ENCODE measurements around the gene ZNF444. TPM values are rescaled to one million over a fixed set of nuclear protein-coding genes. Genes with fewer than 3 reads are reported as not detected.

ZNF444 gene
- total and polyA plus RNA-seq, 2 of the 8 experiments (the other 6 are each of a cell fraction or from before 2014, with no cell fraction given): 49.5 to 54.5 TPM

DNA sequence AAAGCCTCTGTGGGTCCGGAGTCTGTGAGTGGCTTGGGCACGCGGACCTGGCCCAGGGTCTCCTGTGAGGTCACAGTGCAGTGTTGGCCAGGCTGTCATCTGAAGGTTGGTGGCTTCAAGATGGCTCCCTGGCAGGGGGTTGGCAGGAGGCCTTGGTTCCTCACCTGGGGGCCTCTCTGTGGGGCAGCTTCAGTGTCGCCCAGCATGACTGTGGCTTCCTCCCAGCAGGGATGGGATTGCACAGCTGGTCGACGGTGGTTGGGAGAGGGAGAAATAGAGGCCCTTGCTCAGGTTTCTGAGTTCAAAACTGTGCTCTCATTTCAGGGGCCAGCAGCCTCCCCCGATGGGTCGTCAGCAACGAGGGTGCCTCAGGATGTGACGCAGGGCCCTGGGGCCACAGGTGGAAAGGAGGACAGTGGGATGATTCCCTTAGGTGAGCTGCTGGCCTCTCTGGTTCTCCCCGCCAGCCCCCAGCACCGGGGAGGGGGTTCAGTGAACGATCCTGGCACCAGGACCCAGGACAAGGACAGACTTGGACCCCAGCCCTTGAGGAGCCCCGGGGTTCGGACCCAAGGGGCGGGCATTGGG is 17.2 kb downstream of the ZNF444 start:
- no peak overlapping the region for H3K9ac ChIP-seq (replicated peaks in 1 of 4; ENCODE audit: extremely low read depth in 1 of 4, low read depth in 3 of 4, low read length in 3 of 4)
- H2BK5ac ChIP-seq (ENCODE audit: low read depth, low read length): no peak overlapping the region
- H3K27ac ChIP-seq (ENCODE audit: low read depth, low read length): no peak overlapping the region
- no peak overlapping the region for H2AK5ac ChIP-seq (ENCODE audit: low read depth, low read length)
- H4K91ac ChIP-seq (replicated peaks; ENCODE audit: insufficient read length, low read length): no peak overlapping the region
- H3K79me1 ChIP-seq (ENCODE audit: low read depth, low read length): peaks cover 4% of the 10 kb centered on the region
- H3K4me2 ChIP-seq (ENCODE audit: insufficient read depth in 1 of 2, low read depth in 2 of 2, low read length in 2 of 2): no peak overlapping the region
- H2BK15ac ChIP-seq (ENCODE audit: low read length): no peak overlapping the region
- TF ChIP-seq JUND (IDR thresholded peaks at IDR 0.05; ENCODE audit: low read length): no peak
- TF ChIP-seq BCL11A (IDR thresholded peaks at IDR 0.05; ENCODE audit: low read depth in 2 of 2, low read length in 2 of 2): no peak
- TF ChIP-seq EZH2 (IDR thresholded peaks at IDR 0.05; ENCODE audit: low read depth, low read length, severe bottlenecking): no peak
- TF ChIP-seq CEBPB (IDR thresholded peaks at IDR 0.05; ENCODE audit: low read depth, low read length): no peak
- TF ChIP-seq CREB1 (IDR thresholded peaks at IDR 0.05): no peak
- TF ChIP-seq, protein P1, sequence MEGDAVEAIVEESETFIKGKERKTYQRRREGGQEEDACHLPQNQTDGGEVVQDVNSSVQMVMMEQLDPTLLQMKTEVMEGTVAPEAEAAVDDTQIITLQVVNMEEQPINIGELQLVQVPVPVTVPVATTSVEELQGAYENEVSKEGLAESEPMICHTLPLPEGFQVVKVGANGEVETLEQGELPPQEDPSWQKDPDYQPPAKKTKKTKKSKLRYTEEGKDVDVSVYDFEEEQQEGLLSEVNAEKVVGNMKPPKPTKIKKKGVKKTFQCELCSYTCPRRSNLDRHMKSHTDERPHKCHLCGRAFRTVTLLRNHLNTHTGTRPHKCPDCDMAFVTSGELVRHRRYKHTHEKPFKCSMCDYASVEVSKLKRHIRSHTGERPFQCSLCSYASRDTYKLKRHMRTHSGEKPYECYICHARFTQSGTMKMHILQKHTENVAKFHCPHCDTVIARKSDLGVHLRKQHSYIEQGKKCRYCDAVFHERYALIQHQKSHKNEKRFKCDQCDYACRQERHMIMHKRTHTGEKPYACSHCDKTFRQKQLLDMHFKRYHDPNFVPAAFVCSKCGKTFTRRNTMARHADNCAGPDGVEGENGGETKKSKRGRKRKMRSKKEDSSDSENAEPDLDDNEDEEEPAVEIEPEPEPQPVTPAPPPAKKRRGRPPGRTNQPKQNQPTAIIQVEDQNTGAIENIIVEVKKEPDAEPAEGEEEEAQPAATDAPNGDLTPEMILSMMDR (IDR thresholded peaks at IDR 0.05; ENCODE audit: control extremely low read depth in 1 of 3, insufficient read depth in 1 of 3, low read depth in 1 of 3, low read length in 3 of 3): no peak
- no peak for TF ChIP-seq POLR2A (IDR thresholded peaks at IDR 0.05; ENCODE audit: control extremely low read depth in 1 of 2, low read depth in 2 of 2, low read length in 2 of 2)
- TF ChIP-seq RXRA (IDR thresholded peaks at IDR 0.05; ENCODE audit: insufficient read depth, low read depth, low read length): no peak
- peaks cover 0 to 9% of the 10 kb centered on the region in 2 experiments for H4K20me1 ChIP-seq (replicated peaks in 1 of 2; ENCODE audit: control insufficient read depth in 1 of 2, insufficient read depth in 2 of 2, low read length in 2 of 2)
- H3K27me3 ChIP-seq (replicated peaks in 1 of 4; ENCODE audit: control insufficient read depth in 3 of 4, extremely low read depth in 1 of 4, insufficient read depth in 3 of 4, low read length in 3 of 4): no peaks in the 10 kb centered on the region
- no peak overlapping the region for H2BK12ac ChIP-seq (ENCODE audit: low read depth, low read length)
- no peaks in the 10 kb centered on the region for H3K9me3 ChIP-seq (ENCODE audit: insufficient read depth in 2 of 2, low read depth in 1 of 2, low read length in 1 of 2)
- no peaks in the 10 kb centered on the region for H3K79me2 ChIP-seq (ENCODE audit: control insufficient read depth in 1 of 2, insufficient read depth in 2 of 2, low read length in 2 of 2)
- DNase-seq (ENCODE audit: low read depth in 1 of 2, low spot score in 2 of 2): no peak
- no peak overlapping the region for H3K14ac ChIP-seq (ENCODE audit: insufficient read length)
- H3K4me1 ChIP-seq (replicated peaks in 1 of 4; ENCODE audit: control insufficient read depth in 3 of 4, insufficient read depth in 4 of 4, low read length in 3 of 4): peaks cover 2 to 6% (median 4%) of the 10 kb centered on the region in 4 experiments
- H3K18ac ChIP-seq (ENCODE audit: extremely low read depth, low read length): no peak overlapping the region
- H2BK120ac ChIP-seq (replicated peaks; ENCODE audit: low read depth, low read length): no peak overlapping the region
- H3K56ac ChIP-seq (replicated peaks; ENCODE audit: insufficient read length, low read depth, low read length): no peak overlapping the region
- H2AFZ ChIP-seq (ENCODE audit: low read length): no peak overlapping the region
- H4K8ac ChIP-seq (ENCODE audit: extremely low read depth, insufficient read depth, low read length): no peak overlapping the region; the same call in 1 of the 2 replicates
- no peak overlapping the region for H2BK20ac ChIP-seq (ENCODE audit: low read length)
- no peak overlapping the region for H4K5ac ChIP-seq (ENCODE audit: insufficient read length, low read depth, low read length)
- H3K4ac ChIP-seq (replicated peaks; ENCODE audit: insufficient read length, low read depth, low read length): no peak overlapping the region
- H3K23me2 ChIP-seq (ENCODE audit: low read depth, low read length): peaks cover 7% of the 10 kb centered on the region; the same call in 1 of the 2 replicates
- H3K4me3 ChIP-seq (ENCODE audit: extremely low read depth in 1 of 4, insufficient read depth in 2 of 4, low read depth in 3 of 4, low read length in 4 of 4): no peak overlapping the region
- CTCF ChIA-PET (ENCODE audit: partially characterized antibody): interaction anchor here (0.6 to 7.9 kb wide), 9 partner anchors 10 to 175 kb away, joined by 3 to 137 read pairs (median 3); partner anchors contain the start of gene GALP
- POLR2A ChIA-PET (ENCODE audit: partially characterized antibody): interaction anchor here (1.0 to 1.2 kb wide), 3 partner anchors 9 to 45 kb away, joined by 3 read pairs; partner anchors contain the start of gene ZNF444
- WGBS, 2 experiments (ENCODE audit: extremely low coverage in 1 of 2, insufficient coverage in 1 of 2, insufficient read length in 1 of 2, insufficient replicate concordance in 2 of 2, low coverage in 1 of 2, low lambda C conversion rate in 2 of 2, missing lambda C conversion rate in 1 of 2): 94% methylated on average over 16 of the region's 16 CpGs; no CpG with 5 or more reads in 1 of the 2 experiments
- FAIRE-seq: no peak
- no peak overlapping the region for H3K23ac ChIP-seq (ENCODE audit: insufficient read length)
- H3K36me3 ChIP-seq (ENCODE audit: control insufficient read depth in 2 of 4, insufficient read depth in 4 of 4, low read length in 3 of 4): peaks cover 3 to 23% (median 12%) of the 10 kb centered on the region in 4 experiments; a peak in 6 of 8 replicates

All from H1 (cell line).